Fibroblast of skin of right biceps (primary cell): Measurements from ENCODE around the gene SLC25A23.
A peak's percentile ranks its signal among the peaks of the same experiment; 100 is the strongest.
"Not testable (repeated sequence)": the region's sequence is repeated elsewhere in the genome, so short reads cannot be mapped to it uniquely, and the experiment has no call there.

Source experiments
- DNase-seq: peaks from one replicate; pipeline ENCODE4 v3.0.0-alpha.2; 2013

SLC25A23 gene

GRCh38 chr19:6459262-6460098 is at the start of gene SLC25A23:
TSS of gene SLC25A23 (minus strand) at chr19:6459792. CDS start at chr19:6459628, 164 bp downstream.
- DNase-seq = peak; percentile 80

- not testable (repeated sequence) for DNase-seq
These were observed 48.6 kb upstream of the SLC25A23 start for GRCh38 chr19:6508028-6508771.

GRCh38 chr19:6503407-6504201 is 44.0 kb upstream of the SLC25A23 start:
- DNase-seq = no peak

- no peak for DNase-seq
These were observed 42.4 kb upstream of the SLC25A23 start, which contains the start of gene TUBB4A for GRCh38 chr19:6501740-6502648. TSS of gene TUBB4A (minus strand) at chr19:6502309. CDS start at chr19:6502212, 97 bp downstream.

GRCh38 chr19:6500837-6501739 is 41.5 kb upstream of the SLC25A23 start:
- no peak for DNase-seq

GRCh38 chr19:6499052-6499790 is 39.6 kb upstream of the SLC25A23 start:
- DNase-seq = no peak

GRCh38 chr19:6498294-6499036 is 38.9 kb upstream of the SLC25A23 start:
- no peak for DNase-seq

GRCh38 chr19:6495947-6496346 is 36.4 kb upstream of the SLC25A23 start:
- DNase-seq = no peak

GRCh38 chr19:6494438-6495036 is 34.9 kb upstream of the SLC25A23 start:
- DNase-seq = no peak

- no peak for DNase-seq
These were observed 32.4 kb upstream of the SLC25A23 start for GRCh38 chr19:6491802-6492592.

GRCh38 chr19:6490134-6490533 is 30.5 kb upstream of the SLC25A23 start:
- no peak for DNase-seq

- DNase-seq = no peak
These were observed 29.9 kb upstream of the SLC25A23 start for GRCh38 chr19:6489278-6490061.

- DNase-seq = no peak
These were observed 25.2 kb upstream of the SLC25A23 start for GRCh38 chr19:6484831-6485230.

- no peak for DNase-seq
These were observed 24.6 kb upstream of the SLC25A23 start for GRCh38 chr19:6484230-6484629.

GRCh38 chr19:6483235-6483634 is 23.6 kb upstream of the SLC25A23 start:
- no peak for DNase-seq

GRCh38 chr19:6482343-6482686 is 22.7 kb upstream of the SLC25A23 start:
- no peak for DNase-seq
